ENCODE data around the gene GALNT9.

- TF ChIP-seq BHLHE40 (IDR thresholded peaks at IDR 0.05; ENCODE audit: low read depth, low read length) (no peak), RFX5 (IDR thresholded peaks at IDR 0.05) (no peak), CBX2 (IDR thresholded peaks at IDR 0.05; ENCODE audit: borderline replicate concordance, low read depth) (no peak)
Measured at GRCh38 chr12:132201391-132202120, 127.8 kb downstream of the GALNT9 start.

All from A549 (cell line).